ENCODE measurements around the gene CASP3.
"Not testable (repeated sequence)": the region's sequence is repeated elsewhere in the genome, so short reads cannot be mapped to it uniquely, and the experiment has no call there.

The CASP3 gene

DNA sequence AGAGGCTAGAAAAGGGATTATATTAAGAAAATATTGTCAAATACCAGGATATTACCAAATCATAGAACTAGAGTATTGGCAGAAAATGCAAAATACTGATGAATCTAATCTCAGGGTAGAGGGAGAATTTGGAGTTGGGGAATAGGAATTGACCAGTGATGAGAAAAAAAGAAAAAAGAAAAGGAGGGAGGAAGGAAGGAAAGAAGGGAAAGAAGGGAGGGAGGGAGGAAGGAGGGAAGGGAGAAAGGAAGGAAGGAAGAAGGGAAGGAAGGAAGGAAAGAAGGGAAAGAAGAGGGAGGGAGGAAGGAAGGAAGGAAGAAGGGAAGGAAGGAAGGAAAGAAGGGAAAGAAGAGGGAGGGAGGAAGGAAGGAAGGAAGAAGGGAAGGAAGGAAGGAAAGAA is 3.4 kb upstream of the CASP3 start:
- not testable (repeated sequence) for H3K27me3 Mint-ChIP-seq (ENCODE audit: low read depth); H3K4me3 Mint-ChIP-seq; H3K27ac Mint-ChIP-seq; H3K9me3 Mint-ChIP-seq
- H3K4me1 Mint-ChIP-seq (ENCODE audit: low read depth) = peaks cover 34% of the 10 kb centered on the region
- H3K36me3 Mint-ChIP-seq (ENCODE audit: low read depth) = peaks cover 26% of the 10 kb centered on the region

- no peak overlapping the region for H3K4me3 Mint-ChIP-seq
- no peak overlapping the region for H3K27ac Mint-ChIP-seq
- peaks cover 38% of the 10 kb centered on the region for H3K4me1 Mint-ChIP-seq (ENCODE audit: low read depth)
- no peaks in the 10 kb centered on the region for H3K9me3 Mint-ChIP-seq
- no peaks in the 10 kb centered on the region for H3K27me3 Mint-ChIP-seq (ENCODE audit: low read depth)
- H3K36me3 Mint-ChIP-seq (ENCODE audit: low read depth) = peaks cover 26% of the 10 kb centered on the region
Measured at GRCh38 chr4:184651899-184652298, 2.7 kb upstream of the CASP3 start.

DNA sequence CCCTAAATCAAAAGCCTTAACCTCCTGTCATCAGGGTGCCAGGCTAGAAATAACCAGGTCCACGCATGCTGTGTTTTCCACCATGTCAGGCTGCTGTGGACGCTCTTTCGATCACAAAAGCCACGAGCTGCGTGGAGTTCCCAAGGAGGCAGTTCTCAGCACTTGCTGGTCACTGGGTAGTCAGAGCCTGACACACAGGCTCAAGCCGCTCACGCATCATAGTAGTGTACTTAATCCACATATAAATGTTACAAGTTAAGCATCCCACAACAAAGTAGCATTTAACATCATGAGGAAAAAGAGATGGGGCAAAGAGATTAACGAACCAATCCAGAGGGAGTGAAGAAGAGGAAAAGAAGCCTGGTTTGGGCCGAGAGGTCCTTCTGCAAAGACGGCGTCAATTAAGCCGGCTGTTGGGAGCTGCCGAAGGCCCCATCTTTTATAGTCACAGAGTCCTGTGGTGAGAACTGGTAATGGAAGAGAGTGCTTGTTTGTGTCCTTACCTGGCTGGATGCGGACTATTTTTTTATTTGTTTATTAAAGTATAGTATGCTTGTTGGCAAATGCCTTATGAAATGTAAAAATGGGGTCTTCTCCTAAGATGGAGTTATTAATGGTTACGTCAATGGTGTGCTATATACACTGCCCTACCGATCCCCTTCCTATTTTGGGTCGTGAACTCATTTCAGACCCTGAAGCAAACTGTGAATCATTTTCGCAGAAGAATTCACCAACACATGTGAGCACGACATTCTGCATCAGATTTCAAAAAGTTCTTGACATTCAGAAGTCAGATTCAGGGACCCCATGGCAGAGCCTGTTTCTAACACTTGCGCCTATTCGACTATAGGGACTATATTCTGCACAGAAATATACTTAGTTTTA is 966 bp upstream of the CASP3 start:
- Mint-ChIP-seq H3K27ac (peak overlapping the region; percentile 86), H3K9me3 (no peaks in the 10 kb centered on the region), H3K36me3 (ENCODE audit: low read depth) (peaks cover 35% of the 10 kb centered on the region), H3K4me3 (peak overlapping the region; percentile 92), H3K4me1 (ENCODE audit: low read depth) (peaks cover 53% of the 10 kb centered on the region), H3K27me3 (ENCODE audit: low read depth) (no peaks in the 10 kb centered on the region)

DNA sequence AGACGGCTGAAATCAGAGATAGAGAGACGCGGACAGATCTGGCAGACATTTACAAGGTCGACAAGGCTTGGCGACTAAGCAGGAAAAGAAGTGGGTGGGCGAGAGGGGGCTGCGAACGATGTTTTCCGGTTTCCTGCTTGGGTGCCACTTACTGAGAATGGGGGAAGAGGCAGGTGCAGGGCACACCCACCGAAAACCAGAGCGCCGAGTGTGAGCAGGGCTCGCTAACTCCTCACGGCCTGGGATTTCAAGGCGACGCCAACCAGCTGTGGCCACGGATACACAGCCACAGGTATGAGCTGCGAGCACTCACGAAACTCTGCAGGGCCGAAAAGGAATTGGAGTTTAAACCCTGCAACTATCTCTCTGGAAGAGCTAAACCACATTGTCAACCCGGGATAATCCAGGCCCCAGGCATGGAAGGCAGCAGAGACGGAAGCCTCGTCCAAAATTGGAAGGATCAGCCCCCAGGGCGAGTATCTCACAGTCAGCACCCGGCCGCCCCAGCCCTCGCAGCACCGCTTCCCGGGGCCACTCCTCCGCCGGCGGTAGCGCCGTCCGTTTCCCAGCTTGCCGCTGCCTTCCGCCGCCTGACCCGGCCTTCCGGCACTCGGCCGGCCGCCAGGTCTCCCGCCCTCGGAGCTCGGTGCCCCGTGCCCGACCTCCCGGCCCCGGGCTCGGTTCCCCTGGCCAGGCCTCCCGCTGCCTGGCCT is 778 bp downstream of the CASP3 start:
- Mint-ChIP-seq H3K9me3 (no peaks in the 10 kb centered on the region), H3K4me1 (ENCODE audit: low read depth) (peaks cover 60% of the 10 kb centered on the region), H3K36me3 (ENCODE audit: low read depth) (peaks cover 40% of the 10 kb centered on the region), H3K27ac (peak overlapping the region; percentile 92), H3K27me3 (ENCODE audit: low read depth) (no peaks in the 10 kb centered on the region), H3K4me3 (peak overlapping the region; percentile 99)

- Mint-ChIP-seq H3K4me3 (peak overlapping the region; percentile 99), H3K36me3 (ENCODE audit: low read depth) (peaks cover 40% of the 10 kb centered on the region), H3K9me3 (no peaks in the 10 kb centered on the region), H3K27ac (peak overlapping the region; percentile 92), H3K4me1 (ENCODE audit: low read depth) (peaks cover 59% of the 10 kb centered on the region), H3K27me3 (ENCODE audit: low read depth) (no peaks in the 10 kb centered on the region)
Measured at GRCh38 chr4:184648054-184648312, 1.3 kb downstream of the CASP3 start.

DNA sequence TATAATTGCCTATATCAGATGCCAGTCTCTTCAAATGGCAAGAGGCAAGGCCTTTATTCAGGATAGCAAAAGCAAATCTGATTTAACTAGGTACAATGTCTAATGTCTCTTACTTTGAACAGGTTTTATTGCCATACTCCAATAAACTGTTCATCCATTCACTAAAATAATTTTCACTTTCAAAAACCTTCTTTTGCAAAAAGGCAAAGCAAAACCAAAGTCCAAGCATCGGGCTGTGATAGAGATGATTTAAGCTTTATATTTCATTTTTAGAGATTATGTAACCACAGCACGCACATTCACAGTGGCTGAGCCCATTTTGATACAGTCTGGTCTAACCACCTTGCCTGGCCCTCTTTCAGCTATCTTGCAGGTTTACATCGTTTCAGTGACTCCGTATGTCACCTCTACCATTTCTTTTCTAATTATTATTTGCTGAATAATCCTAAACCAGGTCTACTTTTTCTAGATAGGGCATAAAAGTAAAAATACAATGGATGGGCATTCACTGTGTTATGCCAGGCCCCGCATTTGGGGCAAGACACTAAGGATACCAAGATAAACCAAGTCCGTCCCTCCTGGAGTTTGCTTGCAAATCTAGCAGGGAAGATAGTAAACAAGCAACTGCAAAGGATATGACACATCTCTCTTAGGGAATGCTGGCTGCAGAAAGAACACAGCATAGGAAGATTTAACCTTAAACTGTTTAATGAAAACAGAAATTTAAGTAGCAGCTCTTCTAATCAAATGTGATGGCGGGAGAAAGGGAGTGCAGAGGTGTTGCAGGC is 1.8 kb downstream of the CASP3 start:
- Mint-ChIP-seq H3K4me1 (ENCODE audit: low read depth) (peaks cover 56% of the 10 kb centered on the region), H3K27ac (peak overlapping the region; percentile 92), H3K4me3 (peak overlapping the region; percentile 99), H3K27me3 (ENCODE audit: low read depth) (no peaks in the 10 kb centered on the region), H3K9me3 (no peaks in the 10 kb centered on the region), H3K36me3 (ENCODE audit: low read depth) (peaks cover 41% of the 10 kb centered on the region)

DNA sequence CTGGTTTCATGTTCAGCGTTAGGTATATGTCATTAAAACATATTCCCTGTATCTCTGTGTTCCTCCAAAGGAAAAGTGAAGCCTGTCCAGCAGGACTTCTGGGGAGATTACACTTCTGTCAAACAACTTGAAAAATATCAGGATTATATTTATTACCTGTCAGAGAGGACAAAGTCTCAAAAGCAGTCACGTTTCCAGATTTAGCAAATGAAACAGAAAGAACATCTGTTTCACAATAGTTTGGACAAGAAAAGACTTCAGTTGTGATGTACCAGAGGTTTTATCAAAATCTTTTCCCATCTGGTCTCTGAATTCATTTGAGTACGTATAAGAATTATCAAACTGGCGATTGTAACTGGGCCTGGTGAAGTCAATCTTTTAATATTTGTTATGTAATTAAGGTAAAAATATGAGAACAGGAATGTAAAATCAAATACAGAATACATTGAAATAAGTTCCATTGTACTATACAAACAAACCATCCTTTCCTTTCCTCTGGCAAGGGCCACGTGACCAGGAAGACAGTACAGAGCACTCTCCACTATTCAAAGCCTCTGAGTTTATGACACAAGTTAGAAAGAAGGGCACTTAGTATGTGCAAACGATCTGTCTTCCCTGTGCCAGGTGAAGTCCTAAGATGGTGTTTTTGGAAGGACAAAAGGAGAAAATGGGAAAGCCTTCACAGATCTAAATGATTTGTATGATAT is 3.2 kb downstream of the CASP3 start:
- no peaks in the 10 kb centered on the region for H3K27me3 Mint-ChIP-seq (ENCODE audit: low read depth)
- no peaks in the 10 kb centered on the region for H3K9me3 Mint-ChIP-seq
- peak overlapping the region; percentile 99 for H3K4me3 Mint-ChIP-seq
- peaks cover 61% of the 10 kb centered on the region for H3K4me1 Mint-ChIP-seq (ENCODE audit: low read depth)
- H3K36me3 Mint-ChIP-seq (ENCODE audit: low read depth) = peaks cover 50% of the 10 kb centered on the region
- H3K27ac Mint-ChIP-seq = peak overlapping the region; percentile 8

GRCh38 chr4:184644553-184645307 is 4.5 kb downstream of the CASP3 start:
- Mint-ChIP-seq H3K4me1 (ENCODE audit: low read depth) (peaks cover 62% of the 10 kb centered on the region), H3K27ac (peak overlapping the region; percentile 66), H3K4me3 (peak overlapping the region; percentile 63), H3K27me3 (ENCODE audit: low read depth) (no peaks in the 10 kb centered on the region), H3K36me3 (ENCODE audit: low read depth) (peaks cover 51% of the 10 kb centered on the region), H3K9me3 (no peaks in the 10 kb centered on the region)

DNA sequence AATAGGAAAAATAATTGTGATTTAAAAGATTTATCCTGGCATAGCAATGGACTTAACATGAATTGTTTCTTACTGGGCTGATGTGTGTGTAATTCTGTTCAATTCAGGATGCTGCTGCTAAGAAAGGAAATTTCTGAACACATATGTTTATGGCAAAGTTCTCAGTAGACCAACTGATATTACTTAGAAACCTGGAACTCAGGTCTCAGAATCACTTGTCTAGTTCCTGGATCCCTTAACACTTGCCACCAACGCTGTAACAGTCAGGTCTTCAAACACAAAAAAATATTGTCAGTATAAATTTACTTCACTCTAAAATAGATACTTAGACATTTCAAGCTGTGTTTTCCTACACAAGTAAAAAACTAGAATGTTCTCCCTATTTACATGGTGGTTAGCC is 5.5 kb downstream of the CASP3 start:
- H3K9me3 Mint-ChIP-seq = no peaks in the 10 kb centered on the region
- no peaks in the 10 kb centered on the region for H3K27me3 Mint-ChIP-seq (ENCODE audit: low read depth)
- peaks cover 71% of the 10 kb centered on the region for H3K4me1 Mint-ChIP-seq (ENCODE audit: low read depth)
- H3K4me3 Mint-ChIP-seq = peak overlapping the region; percentile 69
- peak overlapping the region; percentile 69 for H3K27ac Mint-ChIP-seq
- peaks cover 60% of the 10 kb centered on the region for H3K36me3 Mint-ChIP-seq (ENCODE audit: low read depth)

DNA sequence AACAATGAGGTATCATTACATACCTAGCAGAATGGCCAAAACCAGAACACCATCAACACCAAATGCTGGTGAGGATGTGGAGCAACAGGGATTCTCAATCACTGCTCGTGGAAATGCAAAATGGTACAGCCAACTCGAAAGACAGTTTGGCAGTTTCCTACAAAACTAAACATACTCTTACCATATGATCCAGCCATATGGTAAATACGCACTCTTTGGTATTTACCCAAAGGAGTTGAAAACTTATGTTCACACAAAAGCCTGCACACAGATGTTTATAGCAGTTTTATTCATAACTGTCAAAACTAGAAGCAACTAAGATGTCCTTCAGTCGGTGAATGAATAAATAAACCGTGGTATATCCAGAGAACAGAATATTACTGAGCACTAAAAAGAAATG is 7.8 kb downstream of the CASP3 start:
- Mint-ChIP-seq H3K4me3 (peak overlapping the region; percentile 34), H3K36me3 (ENCODE audit: low read depth) (peaks cover 62% of the 10 kb centered on the region), H3K4me1 (ENCODE audit: low read depth) (peaks cover 61% of the 10 kb centered on the region), H3K9me3 (no peaks in the 10 kb centered on the region), H3K27me3 (ENCODE audit: low read depth) (no peaks in the 10 kb centered on the region), H3K27ac (no peak overlapping the region)

DNA sequence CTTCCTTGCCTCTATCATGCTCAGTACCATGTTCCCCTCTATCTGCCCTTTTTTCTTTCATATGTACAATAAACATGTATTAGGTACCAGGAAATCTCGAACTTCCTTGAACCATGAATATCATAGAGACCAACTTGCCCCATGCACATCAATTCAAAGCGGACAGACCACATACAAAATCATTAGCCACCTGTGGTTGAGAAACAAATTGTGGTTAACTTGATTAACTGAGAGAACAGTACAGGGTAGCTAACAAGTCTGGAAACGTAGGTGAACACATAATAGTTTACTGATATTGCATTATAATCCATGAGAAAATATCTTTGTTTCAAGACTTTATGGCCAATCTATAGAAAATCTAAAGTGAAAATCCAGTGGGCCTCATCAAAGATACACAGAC is 8.2 kb downstream of the CASP3 start:
- Mint-ChIP-seq H3K9me3 (no peaks in the 10 kb centered on the region), H3K36me3 (ENCODE audit: low read depth) (peaks cover 62% of the 10 kb centered on the region), H3K4me1 (ENCODE audit: low read depth) (peaks cover 57% of the 10 kb centered on the region), H3K4me3 (no peak overlapping the region), H3K27me3 (ENCODE audit: low read depth) (no peaks in the 10 kb centered on the region), H3K27ac (no peak overlapping the region)

GRCh38 chr4:184636897-184637296 is 12.3 kb downstream of the CASP3 start:
- Mint-ChIP-seq H3K4me3 (no peak overlapping the region), H3K36me3 (ENCODE audit: low read depth) (peaks cover 77% of the 10 kb centered on the region), H3K27ac (no peak overlapping the region), H3K9me3 (no peaks in the 10 kb centered on the region), H3K27me3 (ENCODE audit: low read depth) (no peaks in the 10 kb centered on the region), H3K4me1 (ENCODE audit: low read depth) (peaks cover 49% of the 10 kb centered on the region)

GRCh38 chr4:184636144-184636543 is 13.1 kb downstream of the CASP3 start:
- Mint-ChIP-seq H3K36me3 (ENCODE audit: low read depth) (peaks cover 74% of the 10 kb centered on the region), H3K4me1 (ENCODE audit: low read depth) (peaks cover 45% of the 10 kb centered on the region), H3K4me3 (no peak overlapping the region)

GRCh38 chr4:184635381-184635780 is 13.9 kb downstream of the CASP3 start:
- no peak overlapping the region for H3K4me3 Mint-ChIP-seq
- peaks cover 40% of the 10 kb centered on the region for H3K4me1 Mint-ChIP-seq (ENCODE audit: low read depth)
- H3K36me3 Mint-ChIP-seq (ENCODE audit: low read depth) = peaks cover 76% of the 10 kb centered on the region
- no peak overlapping the region for H3K27ac Mint-ChIP-seq
- no peaks in the 10 kb centered on the region for H3K27me3 Mint-ChIP-seq (ENCODE audit: low read depth)
- no peaks in the 10 kb centered on the region for H3K9me3 Mint-ChIP-seq

More at GRCh38 chr4:184636144-184636543, 13.1 kb downstream of the CASP3 start:
- H3K9me3 Mint-ChIP-seq = no peaks in the 10 kb centered on the region
- no peaks in the 10 kb centered on the region for H3K27me3 Mint-ChIP-seq (ENCODE audit: low read depth)
- H3K27ac Mint-ChIP-seq = no peak overlapping the region
